DMS53 (cell line): ENCODE measurements around the gene COX20.

Experiments used
- DNase-seq: peaks from one replicate; lab custom pipeline; 2025; lab: John Stamatoyannopoulos, UW

The COX20 gene

DNA sequence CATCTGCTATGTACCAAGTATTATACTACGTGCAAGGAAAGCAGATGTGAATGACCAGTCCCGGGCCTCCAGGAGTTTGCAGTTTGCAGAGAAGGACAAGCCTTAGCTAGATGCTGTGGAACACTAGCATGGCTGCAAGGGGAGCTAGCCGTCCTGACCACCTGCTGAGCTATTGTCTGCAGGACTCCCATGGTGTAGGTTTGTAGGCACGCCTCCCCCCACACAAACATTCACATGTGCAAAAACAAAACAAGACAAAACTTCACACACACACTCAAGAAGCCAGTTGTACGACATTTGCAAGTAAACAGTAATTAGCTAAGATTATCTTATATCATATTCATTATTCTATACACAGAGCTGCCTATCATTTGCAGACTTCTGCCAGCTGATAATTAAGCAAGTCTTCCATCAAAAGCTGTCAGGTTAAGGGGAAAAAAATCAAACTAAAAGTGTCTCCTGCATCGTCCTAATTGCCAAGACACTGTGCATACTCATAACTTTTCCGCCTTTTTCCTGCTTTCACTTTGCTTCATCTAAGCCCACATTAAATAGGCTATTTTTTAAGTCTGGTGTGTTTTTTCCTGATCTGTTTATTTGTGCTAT lies 39.6 kb downstream of the COX20 start:
- DNase-seq = no peak

DNA sequence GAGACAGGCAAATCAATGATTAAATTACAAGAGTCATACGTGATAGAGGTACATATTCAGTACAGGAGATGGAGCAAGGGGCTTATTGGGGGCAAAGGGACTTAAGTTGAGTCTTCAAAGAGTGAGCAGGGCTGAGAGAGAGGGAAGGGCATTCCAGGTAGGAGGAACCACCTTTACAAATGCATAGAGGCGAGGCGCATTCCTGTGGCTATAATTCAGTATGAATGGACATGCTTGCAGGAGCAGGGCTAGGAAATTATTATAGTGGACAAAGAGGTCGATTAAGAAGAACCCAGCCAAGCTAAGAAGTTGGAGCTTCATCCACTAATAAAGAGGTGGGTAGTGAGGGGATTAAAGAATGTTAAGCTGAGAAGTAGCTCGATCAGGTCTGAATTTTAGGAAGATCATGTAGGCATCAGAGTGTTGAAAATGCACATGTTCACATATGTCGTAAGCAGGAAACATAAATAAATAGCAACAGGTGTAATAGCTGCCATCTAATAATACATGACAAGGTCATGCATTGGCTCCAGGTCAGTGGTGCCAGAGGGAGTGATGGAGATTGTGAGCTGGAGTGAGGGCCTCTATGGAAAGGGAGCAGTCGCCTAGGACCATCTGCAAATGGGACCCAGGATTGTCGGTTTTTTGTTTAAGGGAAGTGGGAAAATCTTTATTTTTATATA lies 40.9 kb downstream of the COX20 start:
- no peak for DNase-seq

DNA sequence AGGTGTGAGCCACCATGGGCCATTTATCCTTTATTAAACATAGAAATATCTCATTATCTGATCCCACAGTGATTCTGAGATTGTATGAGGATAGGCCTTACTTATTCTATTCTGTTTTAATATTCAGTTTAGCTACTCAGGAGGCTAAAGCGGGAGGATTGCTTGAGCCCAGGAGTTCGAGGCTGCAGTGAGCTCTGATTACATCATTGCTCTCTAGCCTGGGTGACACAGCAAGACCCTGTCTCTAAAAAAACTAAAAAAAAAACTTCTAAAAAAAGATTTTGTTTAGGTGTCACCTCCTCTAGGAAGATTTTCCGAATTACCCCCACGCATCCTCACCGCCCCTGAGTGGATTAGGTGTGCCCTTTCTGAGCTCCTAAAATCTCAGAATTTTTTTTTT lies 43.2 kb downstream of the COX20 start:
- no peak for DNase-seq

DNA sequence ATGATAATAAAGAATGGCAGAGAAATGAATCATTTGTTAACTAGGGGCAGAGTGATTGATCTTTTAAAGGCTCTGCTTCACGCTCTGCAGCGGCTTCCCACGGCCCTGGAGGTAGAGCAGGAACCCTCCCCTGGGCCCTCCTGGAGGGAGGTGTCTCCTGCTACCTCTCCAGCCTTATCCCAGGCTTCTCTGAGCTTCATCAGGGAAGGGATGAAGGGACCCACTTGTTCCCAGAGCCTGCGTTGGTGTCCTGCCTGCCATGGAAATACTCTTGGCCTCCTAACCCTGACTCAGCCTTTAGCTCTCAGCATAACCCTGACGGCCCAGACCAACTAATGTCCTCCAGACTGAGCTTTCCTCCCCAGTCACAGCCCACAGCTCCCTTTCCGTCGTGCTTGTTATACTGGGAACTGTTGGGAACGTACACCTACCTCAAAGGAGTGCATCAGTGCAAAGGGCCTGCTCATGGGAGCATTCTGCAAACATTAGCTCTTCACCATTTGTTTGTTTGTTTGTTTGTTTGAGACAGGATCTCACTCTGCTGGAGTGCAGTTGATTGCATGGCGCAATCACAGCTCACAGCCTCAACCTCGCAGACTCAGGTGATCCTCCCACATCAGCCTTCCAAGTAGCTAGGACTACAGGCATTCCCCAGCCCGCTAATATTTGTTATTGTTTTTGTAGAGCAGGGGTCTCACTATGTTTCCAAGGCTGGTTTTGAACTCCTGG lies 46.3 kb downstream of the COX20 start:
- DNase-seq = no peak

DNA sequence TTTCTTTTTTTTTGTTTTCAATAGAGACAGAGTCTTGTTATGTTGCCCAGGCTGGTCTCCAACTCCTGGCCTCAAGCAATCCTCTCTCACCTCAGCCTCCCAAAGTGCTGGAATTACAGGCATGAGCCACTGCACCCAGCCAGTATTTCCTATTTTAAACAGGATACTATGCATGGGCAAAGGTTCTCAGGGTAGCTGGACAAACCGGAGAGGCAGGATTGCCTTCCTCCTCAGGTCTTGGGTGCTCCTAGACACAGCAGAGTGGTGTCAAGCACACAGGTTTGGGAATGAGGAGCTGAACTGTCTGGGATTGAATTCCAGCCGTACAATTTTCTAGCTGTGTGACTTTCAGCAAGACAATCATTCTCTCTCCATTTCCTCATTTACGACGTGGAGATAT lies 51.8 kb downstream of the COX20 start:
- no peak for DNase-seq

DNA sequence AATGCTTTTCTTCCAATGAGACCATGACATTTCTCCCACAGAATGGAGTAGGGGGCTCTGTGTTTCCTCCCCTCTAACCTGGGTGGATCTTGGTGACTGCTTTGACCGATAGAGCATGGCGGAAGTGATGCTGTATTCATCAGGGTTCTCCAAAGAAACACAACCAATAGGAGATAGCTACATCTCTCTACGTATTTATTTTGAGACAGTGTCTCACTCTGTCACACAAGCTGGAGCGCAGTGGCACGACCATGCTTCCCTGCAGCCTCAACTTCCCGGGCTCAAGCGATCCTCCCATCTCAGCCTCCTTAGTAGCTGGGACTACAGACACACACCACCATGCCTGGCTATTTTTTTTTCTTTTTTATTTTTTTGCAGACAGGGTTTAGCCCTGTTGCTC lies 58.4 kb downstream of the COX20 start:
- no peak for DNase-seq
